ENCODE measurements around the gene C11orf71.

Gene C11orf71

GRCh38 chr11:114395736-114396135, 4.6 kb downstream of the C11orf71 start:
- Histone ChIP-seq H3K4me3 (no peak overlapping the region), H3K9me3 (replicated peaks in 1 of 11) (no peaks in the 10 kb centered on the region), H3K27me3 (no peaks in the 10 kb centered on the region), H3K36me3 (no peaks in the 10 kb centered on the region; a peak in 1 of 22 replicates), H3K9ac (no peak overlapping the region), H3K4me2 (no peak overlapping the region), H4K20me1 (no peaks in the 10 kb centered on the region; a peak in 1 of 22 replicates), H3K4me1 (peaks cover 9 to 31% (median 14%) of the 10 kb centered on the region in 10 experiments), H3K27ac (no peak overlapping the region)
- TF ChIP-seq Cebpa-rat (IDR thresholded peaks at IDR 0.05) = no peak

GRCh38 chr11:114392735-114393667, 7.3 kb downstream of the C11orf71 start:
- Histone ChIP-seq H3K4me3 (no peak overlapping the region), H4K20me1 (no peaks in the 10 kb centered on the region; a peak in 1 of 22 replicates), H3K36me3 (no peaks in the 10 kb centered on the region; a peak in 1 of 22 replicates), H3K27me3 (no peaks in the 10 kb centered on the region), H3K4me1 (peaks cover 0 to 16% (median 0%) of the 10 kb centered on the region in 10 experiments; a peak in 6 of 20 replicates), H3K9ac (no peak overlapping the region), H3K9me3 (replicated peaks in 1 of 11) (no peaks in the 10 kb centered on the region), H3K4me2 (no peak overlapping the region), H3K27ac (no peak overlapping the region)
- no peak for TF ChIP-seq Cebpa-rat (IDR thresholded peaks at IDR 0.05)

DNA sequence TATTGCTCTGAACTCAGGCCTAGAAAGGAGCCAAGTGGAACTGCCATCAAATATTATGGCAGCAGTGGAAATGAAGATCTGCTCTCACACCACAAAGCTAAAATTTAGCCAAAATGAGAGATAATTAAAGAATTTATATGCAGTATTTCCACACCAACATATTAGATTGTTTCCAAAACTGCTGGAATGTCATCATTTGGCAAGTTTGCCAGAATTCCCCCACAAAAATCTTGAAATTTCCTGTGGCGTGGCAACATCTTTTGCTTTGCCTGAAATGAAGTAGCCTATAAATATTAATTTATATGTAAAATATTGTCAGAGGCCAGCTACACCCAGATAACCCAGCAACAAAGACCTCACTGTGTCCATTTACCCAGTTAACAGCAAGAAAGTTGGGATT, 13.8 kb downstream of the C11orf71 start:
- Histone ChIP-seq H3K27ac (no peak overlapping the region), H3K9ac (no peak overlapping the region), H3K9me3 (replicated peaks in 1 of 11) (peaks cover 3 to 22% (median 12%) of the 10 kb centered on the region in 11 experiments; a peak in 15 of 22 replicates), H3K27me3 (no peaks in the 10 kb centered on the region), H3K4me1 (no peaks in the 10 kb centered on the region), H3K4me3 (no peak overlapping the region), H3K4me2 (no peak overlapping the region), H4K20me1 (no peaks in the 10 kb centered on the region), H3K36me3 (no peaks in the 10 kb centered on the region)
- no peak for TF ChIP-seq Cebpa-rat (IDR thresholded peaks at IDR 0.05)

DNA sequence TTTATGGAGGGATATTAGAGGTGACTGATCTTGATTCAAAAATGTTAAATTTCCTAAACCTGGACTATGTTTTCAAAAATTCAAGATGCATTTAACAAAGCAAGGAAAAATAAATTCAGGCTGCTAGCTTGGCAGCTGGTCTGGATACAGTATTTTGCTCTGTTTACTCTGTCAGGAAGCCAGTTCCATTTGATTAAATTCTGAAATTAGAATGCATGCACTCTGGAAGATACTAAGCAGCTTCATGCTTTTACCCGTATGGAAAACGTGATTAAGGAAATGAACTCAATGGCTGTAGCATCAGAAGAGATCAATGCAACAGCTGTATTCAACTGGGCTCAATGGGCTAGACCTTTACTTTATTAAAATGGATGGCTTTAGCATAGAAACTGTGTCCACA, 14.2 kb downstream of the C11orf71 start:
- peaks cover 3 to 22% (median 12%) of the 10 kb centered on the region in 11 experiments; a peak in 15 of 22 replicates for H3K9me3 ChIP-seq (replicated peaks in 1 of 11)
- H3K9ac ChIP-seq = no peak overlapping the region
- no peaks in the 10 kb centered on the region for H4K20me1 ChIP-seq
- H3K27me3 ChIP-seq = no peaks in the 10 kb centered on the region
- TF ChIP-seq Cebpa-rat (IDR thresholded peaks at IDR 0.05) = no peak
- H3K27ac ChIP-seq = no peak overlapping the region
- H3K4me2 ChIP-seq = no peak overlapping the region
- no peak overlapping the region for H3K4me3 ChIP-seq
- H3K4me1 ChIP-seq = no peaks in the 10 kb centered on the region
- H3K36me3 ChIP-seq = no peaks in the 10 kb centered on the region

DNA sequence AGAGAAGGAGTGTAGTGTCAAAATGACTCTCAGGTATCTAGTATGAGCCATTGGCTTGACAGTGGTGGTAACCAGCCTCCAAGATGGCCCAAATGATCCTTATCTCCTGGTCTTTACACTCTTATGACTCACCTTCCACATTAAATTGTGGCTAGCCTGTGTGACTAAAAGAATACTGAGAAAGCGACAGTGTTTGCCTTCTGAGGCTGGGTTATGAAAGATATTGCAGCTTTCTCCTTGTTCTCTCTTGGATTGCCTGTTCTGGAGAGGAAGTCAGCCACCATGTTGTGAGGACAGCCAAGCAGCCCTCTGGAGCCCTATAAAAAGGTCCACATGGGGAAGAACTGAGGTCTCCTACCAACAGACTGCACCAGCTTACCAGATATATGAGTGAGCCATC, 15.8 kb downstream of the C11orf71 start:
- no peaks in the 10 kb centered on the region for H3K27me3 ChIP-seq
- H3K9ac ChIP-seq = no peak overlapping the region
- H3K27ac ChIP-seq = no peak overlapping the region
- H3K4me2 ChIP-seq = no peak overlapping the region
- TF ChIP-seq Cebpa-rat (IDR thresholded peaks at IDR 0.05) = no peak
- H4K20me1 ChIP-seq = no peaks in the 10 kb centered on the region
- H3K36me3 ChIP-seq = no peaks in the 10 kb centered on the region
- H3K9me3 ChIP-seq (replicated peaks in 1 of 11) = peaks cover 3 to 22% (median 12%) of the 10 kb centered on the region in 11 experiments; a peak in 15 of 22 replicates
- H3K4me1 ChIP-seq = no peaks in the 10 kb centered on the region
- no peak overlapping the region for H3K4me3 ChIP-seq

- Histone ChIP-seq H3K4me2 (no peak overlapping the region), H3K4me1 (no peaks in the 10 kb centered on the region), H3K27ac (no peak overlapping the region), H3K9ac (no peak overlapping the region), H3K4me3 (no peak overlapping the region), H4K20me1 (no peaks in the 10 kb centered on the region), H3K36me3 (no peaks in the 10 kb centered on the region), H3K27me3 (no peaks in the 10 kb centered on the region), H3K9me3 (replicated peaks in 1 of 11) (peaks cover 3 to 22% (median 12%) of the 10 kb centered on the region in 11 experiments; a peak in 15 of 22 replicates)
- no peak for TF ChIP-seq Cebpa-rat (IDR thresholded peaks at IDR 0.05)
Measured at GRCh38 chr11:114382509-114382908, 17.8 kb downstream of the C11orf71 start.

DNA sequence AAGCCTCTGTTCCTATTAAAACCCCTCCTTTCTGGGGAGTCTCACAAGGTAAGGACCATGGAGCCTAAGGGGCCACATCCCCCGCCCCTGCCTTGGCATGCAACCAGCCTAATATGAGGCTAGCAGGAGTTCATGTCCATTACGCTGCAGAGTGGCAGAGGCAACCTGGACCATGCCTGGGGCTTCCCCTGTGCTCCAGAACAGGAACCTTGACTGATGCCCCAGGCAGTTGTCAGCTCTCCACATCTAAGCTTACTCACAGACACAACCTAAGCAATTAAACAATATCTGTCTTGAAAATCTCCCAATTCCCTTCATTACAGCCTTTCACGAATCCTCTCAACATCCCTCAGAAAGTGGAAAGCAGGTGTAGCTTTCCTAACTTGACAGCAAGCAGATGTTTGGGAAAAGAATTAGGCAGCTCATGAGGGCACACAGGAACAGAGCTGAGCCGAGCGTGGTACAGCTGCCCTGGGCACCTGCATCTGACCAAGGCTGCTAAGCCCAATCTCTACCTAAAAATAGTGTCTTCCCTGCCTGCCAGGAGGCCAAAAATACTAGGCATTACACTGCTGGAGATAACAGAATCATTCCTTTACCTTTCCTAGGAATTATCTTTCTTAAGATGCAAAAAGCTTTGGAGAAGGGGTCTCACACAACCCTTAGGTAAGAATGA, 20.8 kb downstream of the C11orf71 start:
- no peaks in the 10 kb centered on the region for H4K20me1 ChIP-seq

GRCh38 chr11:114377612-114378267, 22.6 kb downstream of the C11orf71 start:
- Histone ChIP-seq H3K9me3 (replicated peaks in 1 of 11) (peaks cover 0 to 6% (median 4%) of the 10 kb centered on the region in 11 experiments; a peak in 13 of 22 replicates), H3K27ac (no peak overlapping the region), H3K4me1 (no peaks in the 10 kb centered on the region), H3K4me2 (no peak overlapping the region), H3K27me3 (no peaks in the 10 kb centered on the region), H3K36me3 (no peaks in the 10 kb centered on the region), H3K4me3 (no peak overlapping the region), H4K20me1 (no peaks in the 10 kb centered on the region), H3K9ac (no peak overlapping the region)
- TF ChIP-seq Cebpa-rat (IDR thresholded peaks at IDR 0.05) = no peak

More for the DNA sequence above, 20.8 kb downstream of the C11orf71 start:
- Histone ChIP-seq H3K9me3 (replicated peaks in 1 of 11) (peaks cover 3 to 18% (median 12%) of the 10 kb centered on the region in 11 experiments; a peak in 15 of 22 replicates), H3K4me2 (no peak overlapping the region), H3K4me1 (no peaks in the 10 kb centered on the region), H3K27me3 (no peaks in the 10 kb centered on the region), H3K9ac (no peak overlapping the region), H3K4me3 (no peak overlapping the region), H3K27ac (no peak overlapping the region), H3K36me3 (no peaks in the 10 kb centered on the region)
- TF ChIP-seq Cebpa-rat (IDR thresholded peaks at IDR 0.05) = no peak

GRCh38 chr11:114375052-114375451, 25.3 kb downstream of the C11orf71 start:
- no peaks in the 10 kb centered on the region for H3K36me3 ChIP-seq
- H3K9ac ChIP-seq = no peak overlapping the region
- H3K4me3 ChIP-seq = no peak overlapping the region
- no peak overlapping the region for H3K27ac ChIP-seq
- H3K4me2 ChIP-seq = no peak overlapping the region
- H3K9me3 ChIP-seq (replicated peaks in 1 of 11) = no peaks in the 10 kb centered on the region
- TF ChIP-seq Cebpa-rat (IDR thresholded peaks at IDR 0.05) = no peak
- no peaks in the 10 kb centered on the region for H3K4me1 ChIP-seq
- H3K27me3 ChIP-seq = no peaks in the 10 kb centered on the region
- no peaks in the 10 kb centered on the region for H4K20me1 ChIP-seq

Measured in BLaER1 treated with 17β-estradiol and CSF1 and Interleukin-3, amounts not matched to agents 10 nM and 100 nM (cell line).